Naive thymus-derived CD4-positive, alpha-beta T cell (primary cell): Measurements from ENCODE around the gene F10. TPM values are rescaled to one million over a fixed set of nuclear protein-coding genes. Genes with fewer than 3 reads are reported as not detected.

ENCODE experiments used
- ATAC-seq: fragments of 150-1000 bp; cut with Tn5 transposase; 2 replicates; pipeline ENCODE4 v1.10.0; 2021; ENCODE audit warnings: mild to moderate bottlenecking, moderate library complexity
- CTCF ChIA-PET: fragments of 350-600 bp; sonication (Branson Sonifier 250); formaldehyde crosslinking; loops from one replicate; lab custom pipeline; 2021; ENCODE audit warnings: antibody characterized with exemption; lab: Charles Lee
- POLR2A ChIA-PET: fragments of 350-600 bp; sonication (Branson Sonifier 250); formaldehyde crosslinking; loops from one replicate; lab custom pipeline; 2021; ENCODE audit warnings: antibody characterized with exemption, inconsistent platforms; lab: Charles Lee
- DNase-seq, 9 donors: peaks; one replicate each; pipeline versions ENCODE4 v3.0.0 to v3.0.0-alpha.2; 2020 to 2022; ENCODE audit warnings: mixed read lengths in 1 of 9
- H3K27ac ChIP-seq: one replicate; pipeline ENCODE4 v1.7.0; 2013; ENCODE audit warnings: mild to moderate bottlenecking, low read depth, low read length, moderate library complexity
- H3K27me3 ChIP-seq, 2 donors: one replicate each; pipeline ENCODE4 v1.7.0; 2013; ENCODE audit warnings: low read length in 2 of 2, mild to moderate bottlenecking in 2 of 2, moderate library complexity in 2 of 2; ENCODE audit not compliant: control insufficient read depth in 2 of 2, insufficient read depth in 2 of 2
- H3K36me3 ChIP-seq, 3 experiments: 1 replicate in 2 of 3; 2 replicates in 1 of 3; pipeline ENCODE4 v1.7.0; 2013; ENCODE audit warnings: low read length in 3 of 3, mild to moderate bottlenecking in 3 of 3, moderate library complexity in 1 of 3; ENCODE audit not compliant: insufficient read depth in 3 of 3, control insufficient read depth in 2 of 3
- H3K4me1 ChIP-seq, 2 donors: one replicate each; pipeline ENCODE4 v1.7.0; 2013; ENCODE audit warnings: low read length in 2 of 2, mild to moderate bottlenecking in 2 of 2, moderate library complexity in 1 of 2; ENCODE audit not compliant: control insufficient read depth in 2 of 2, insufficient read depth in 2 of 2
- H3K4me3 ChIP-seq: 2 replicates; pipeline ENCODE4 v1.7.0; 2013; ENCODE audit warnings: mild to moderate bottlenecking, low read length
- H3K9me3 ChIP-seq, 3 experiments: 1 replicate in 2 of 3; 2 replicates in 1 of 3; pipeline ENCODE4 v1.7.0; 2013; ENCODE audit warnings: low read length in 3 of 3; ENCODE audit not compliant: control insufficient read depth in 2 of 3
- H3K27ac Mint-ChIP-seq, 9 donors: one replicate each; pipeline ENCODE4 v1.8.0; 2020 to 2022; ENCODE audit warnings: mixed read lengths in 9 of 9, mild to moderate bottlenecking in 8 of 9, moderate library complexity in 5 of 9, inconsistent platforms in 2 of 9
- H3K27me3 Mint-ChIP-seq, 5 donors: one replicate each; pipeline ENCODE4 v1.8.0; 2021 to 2022; ENCODE audit warnings: mixed read lengths in 5 of 5, mild to moderate bottlenecking in 1 of 5
- H3K36me3 Mint-ChIP-seq, 5 donors: one replicate each; pipeline ENCODE4 v1.8.0; 2020 to 2022; ENCODE audit warnings: mixed read lengths in 5 of 5, mild to moderate bottlenecking in 3 of 5, inconsistent platforms in 1 of 5
- H3K4me1 Mint-ChIP-seq, 7 donors: one replicate each; pipeline ENCODE4 v1.8.0; 2020 to 2022; ENCODE audit warnings: mixed read lengths in 7 of 7, mild to moderate bottlenecking in 3 of 7, inconsistent platforms in 1 of 7
- H3K4me3 Mint-ChIP-seq, 10 donors: one replicate each; pipeline ENCODE4 v1.8.0; 2020 to 2022; ENCODE audit warnings: mild to moderate bottlenecking in 10 of 10, mixed read lengths in 10 of 10, moderate library complexity in 6 of 10, inconsistent platforms in 2 of 10
- H3K9me3 Mint-ChIP-seq, 11 donors: one replicate each; pipeline ENCODE4 v1.8.0; 2020 to 2022; ENCODE audit warnings: mixed read lengths in 11 of 11, mild to moderate bottlenecking in 4 of 11, inconsistent platforms in 1 of 11, moderate library complexity in 1 of 11
- intact Hi-C, 2 donors: fragments of 100-400 bp; cut with micrococcal nuclease; formaldehyde crosslinking; loops; one replicate each; pipeline ENCODE4 v1.15.1; 2023
- polyA plus RNA-seq, 2 donors: library from polyadenylated mRNA; unstranded; fragments of 300-500 nt; fragmentation: Illumina TruSeq; gene quantifications; one replicate each; pipeline ENCODE4 v1.2.3, GENCODE V29; 2021
- total RNA-seq, 6 experiments: library from RNA in 5 of 6; stranded (reverse) in 5 of 6; gene quantifications; 1 replicate in 5 of 6; 2 replicates in 1 of 6; pipeline ENCODE4 v1.2.3 and lab custom pipeline; 2021 to 2026

Gene F10
- total and polyA plus RNA-seq, 7 experiments from 2014 or later = not detected

DNA sequence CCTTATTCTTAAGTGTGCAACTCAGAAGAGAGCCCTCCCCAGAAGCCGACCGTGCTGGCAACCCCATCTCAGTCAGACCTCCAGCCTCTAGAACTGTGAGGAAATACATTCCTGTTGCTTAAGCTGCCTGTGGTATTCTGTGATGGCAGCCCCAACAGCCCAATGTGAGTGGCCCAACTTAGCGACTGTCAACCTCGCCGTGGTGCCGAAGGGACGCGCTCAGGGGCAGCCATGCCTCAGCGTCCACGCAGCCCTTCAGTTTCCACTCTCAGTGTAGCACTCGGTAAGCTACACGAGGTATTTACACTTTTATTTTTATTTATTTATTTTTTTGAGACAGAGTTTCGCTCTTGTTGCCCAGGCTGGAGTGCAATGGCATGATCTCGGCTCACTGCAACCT is 54.2 kb downstream of the F10 start:
- Mint-ChIP-seq H3K27me3 (no peaks in the 10 kb centered on the region), H3K4me1 (peaks cover 5 to 52% (median 9%) of the 10 kb centered on the region in 7 donors), H3K27ac (peak overlapping the region in 3 of 9 donors; percentile 88 to 94 (median 93)), H3K36me3 (peaks cover 8 to 59% (median 40%) of the 10 kb centered on the region in 5 donors), H3K4me3 (no peak overlapping the region), H3K9me3 (no peaks in the 10 kb centered on the region)
- CTCF ChIA-PET = no interaction called here
- no peak overlapping the region for H3K27ac ChIP-seq
- no peaks in the 10 kb centered on the region for H3K9me3 ChIP-seq
- H3K4me3 ChIP-seq = no peak overlapping the region
- no peaks in the 10 kb centered on the region for H3K27me3 ChIP-seq
- POLR2A ChIA-PET = interaction anchor here (1.1 kb wide), 1 partner anchor 14 kb away, joined by 4 read pairs; no protein-coding TSS in a partner anchor
- intact Hi-C loops = loop anchor here in 1 of 2 donors (2.0 kb wide), 1 partner anchor 32 kb away; the partner anchor contains the start of genes CUL4A and PCID2
- peaks cover 7 to 47% of the 10 kb centered on the region in 2 donors for H3K4me1 ChIP-seq
- peaks cover 7 to 72% (median 14%) of the 10 kb centered on the region in 3 experiments for H3K36me3 ChIP-seq
- ATAC-seq = no peak
- DNase-seq = no peak

DNA sequence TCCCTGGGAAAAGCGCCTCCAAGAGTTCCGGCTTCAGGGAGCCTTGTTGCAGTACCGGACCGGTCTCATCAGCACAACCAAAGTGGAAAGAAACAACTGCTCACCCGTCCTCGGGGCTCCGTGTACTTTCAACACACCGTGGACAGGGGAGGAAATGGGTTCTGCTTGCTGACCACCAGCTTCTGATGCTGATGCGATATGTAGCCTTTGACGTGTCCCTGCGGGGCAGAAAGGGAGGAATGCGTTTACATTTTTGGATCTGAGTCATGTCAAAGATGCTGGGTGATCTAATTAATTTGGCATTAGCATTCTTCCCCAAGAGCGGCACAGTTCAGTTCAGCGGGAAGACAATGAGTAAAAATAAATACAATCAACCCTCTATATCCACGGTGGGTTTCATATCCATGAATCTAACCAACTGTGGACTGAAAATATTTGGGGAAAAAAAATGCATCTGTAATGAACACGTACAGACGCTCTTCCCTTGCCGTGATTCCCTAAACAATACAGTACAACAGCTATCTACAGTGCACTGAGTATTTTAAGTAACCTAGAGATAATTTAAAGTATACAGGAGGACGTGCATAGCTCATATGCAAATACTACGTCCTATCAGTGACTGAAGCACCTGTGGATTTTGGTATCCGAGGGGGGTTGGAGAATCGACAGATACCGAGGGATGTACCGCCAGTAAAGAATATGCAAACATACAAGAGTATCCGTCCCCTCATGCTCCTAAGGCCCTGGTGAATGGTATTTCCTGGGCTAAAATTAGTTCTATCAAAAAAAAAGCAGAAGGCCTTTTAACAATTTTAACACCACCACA is 55.7 kb downstream of the F10 start:
- H3K36me3 Mint-ChIP-seq = peaks cover 9 to 68% (median 42%) of the 10 kb centered on the region in 5 donors
- intact Hi-C loops = no loop called here
- ChIA-PET CTCF (interaction anchor here (0.6 kb wide), 1 partner anchor 18 kb away, joined by 3 read pairs; no protein-coding TSS in a partner anchor), POLR2A (interaction anchor here (0.6 to 1.0 kb wide), 2 partner anchors 21 to 29 kb away, joined by 3 read pairs; no protein-coding TSS in a partner anchor)
- H3K4me1 ChIP-seq = peaks cover 7 to 54% of the 10 kb centered on the region in 2 donors
- no peak overlapping the region for H3K27ac ChIP-seq
- peaks cover 11 to 71% (median 14%) of the 10 kb centered on the region in 3 experiments for H3K36me3 ChIP-seq
- no peak for ATAC-seq
- no peaks in the 10 kb centered on the region for H3K27me3 Mint-ChIP-seq
- H3K4me3 ChIP-seq = no peak overlapping the region
- H3K27ac Mint-ChIP-seq = peak overlapping the region in 7 of 9 donors; percentile 20 to 53 (median 41)
- H3K9me3 ChIP-seq = no peaks in the 10 kb centered on the region
- H3K4me3 Mint-ChIP-seq = peak overlapping the region in 2 of 10 donors; percentile 42 to 43
- peaks cover 5 to 51% (median 9%) of the 10 kb centered on the region in 7 donors for H3K4me1 Mint-ChIP-seq
- DNase-seq = no peak
- H3K27me3 ChIP-seq = no peaks in the 10 kb centered on the region
- H3K9me3 Mint-ChIP-seq = no peaks in the 10 kb centered on the region

DNA sequence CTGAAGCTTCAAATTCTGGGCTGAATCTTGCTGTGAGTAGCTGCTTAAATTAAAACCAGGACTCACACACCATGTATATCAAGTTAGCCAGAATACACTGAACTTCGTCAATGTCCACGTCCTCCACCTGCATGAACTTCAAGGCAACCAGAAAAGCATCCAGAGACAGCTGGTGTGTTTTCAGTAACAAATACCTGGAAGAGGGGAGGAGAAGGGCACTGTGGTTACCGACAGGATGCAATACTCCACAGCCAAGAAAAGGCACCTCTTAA is 56.2 kb downstream of the F10 start:
- ChIA-PET CTCF (interaction anchor here (0.6 kb wide), 1 partner anchor 18 kb away, joined by 3 read pairs; no protein-coding TSS in a partner anchor), POLR2A (interaction anchor here (0.6 to 1.0 kb wide), 2 partner anchors 22 to 29 kb away, joined by 3 read pairs; no protein-coding TSS in a partner anchor)
- intact Hi-C loops = no loop called here

DNA sequence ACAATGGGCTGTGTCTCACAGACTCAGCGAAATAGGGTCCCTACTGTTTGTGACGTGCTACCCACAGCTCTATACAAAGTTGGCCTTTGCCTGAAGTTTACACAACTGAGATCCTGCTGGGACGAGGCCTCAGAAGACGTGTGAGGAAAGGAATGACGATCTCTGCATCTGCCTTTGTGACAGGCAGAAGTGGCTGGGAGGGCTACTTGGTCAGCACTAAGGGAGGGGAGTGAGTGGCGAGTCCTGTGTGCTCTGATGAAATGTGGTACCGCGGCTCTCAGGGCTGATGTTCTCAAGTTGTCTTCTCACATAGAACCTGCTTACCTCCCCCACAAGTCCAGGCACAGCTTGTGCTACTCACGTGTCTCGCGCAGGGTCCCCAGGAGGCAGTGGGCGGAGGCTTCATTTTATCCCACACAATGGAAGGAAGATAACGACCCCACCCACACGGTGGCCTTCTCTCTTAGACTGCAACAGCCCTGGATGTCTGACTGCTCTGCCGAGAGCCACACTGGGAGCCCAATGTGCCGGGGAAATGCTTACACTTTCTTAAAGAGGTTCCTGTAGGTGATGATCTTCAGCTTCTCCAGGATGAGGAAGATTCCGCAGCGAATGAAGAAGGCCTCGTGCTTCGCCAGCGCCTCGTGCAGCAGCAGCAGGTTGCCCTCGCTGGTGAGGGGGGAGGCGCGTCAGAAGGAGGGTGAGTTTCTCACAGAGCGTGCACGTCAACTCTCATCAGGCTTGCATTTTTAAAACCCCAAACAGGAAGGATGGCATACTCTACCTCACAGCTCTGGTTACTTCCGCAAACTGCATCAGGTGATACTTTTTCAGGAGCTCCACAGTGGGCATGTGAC is 57.0 kb downstream of the F10 start:
- POLR2A ChIA-PET = interaction anchor here (0.6 to 2.2 kb wide), 4 partner anchors 23 to 31 kb away, joined by 3 to 8 read pairs (median 3); partner anchors contain the start of genes CUL4A and PCID2

More for the DNA sequence above, 56.2 kb downstream of the F10 start:
- Mint-ChIP-seq H3K4me1 (peaks cover 5 to 56% (median 9%) of the 10 kb centered on the region in 7 donors), H3K9me3 (no peaks in the 10 kb centered on the region), H3K4me3 (peak overlapping the region in 1 of 10 donors; percentile 23), H3K27me3 (no peaks in the 10 kb centered on the region), H3K27ac (peak overlapping the region in 3 of 9 donors; percentile 4 to 53 (median 28)), H3K36me3 (peaks cover 12 to 72% (median 46%) of the 10 kb centered on the region in 5 donors)
- Histone ChIP-seq H3K27ac (no peak overlapping the region), H3K4me1 (peaks cover 7 to 59% of the 10 kb centered on the region in 2 donors), H3K9me3 (no peaks in the 10 kb centered on the region), H3K27me3 (no peaks in the 10 kb centered on the region), H3K36me3 (peaks cover 14 to 77% (median 16%) of the 10 kb centered on the region in 3 experiments), H3K4me3 (no peak overlapping the region)
- ATAC-seq (no peak), DNase-seq (no peak)

DNA sequence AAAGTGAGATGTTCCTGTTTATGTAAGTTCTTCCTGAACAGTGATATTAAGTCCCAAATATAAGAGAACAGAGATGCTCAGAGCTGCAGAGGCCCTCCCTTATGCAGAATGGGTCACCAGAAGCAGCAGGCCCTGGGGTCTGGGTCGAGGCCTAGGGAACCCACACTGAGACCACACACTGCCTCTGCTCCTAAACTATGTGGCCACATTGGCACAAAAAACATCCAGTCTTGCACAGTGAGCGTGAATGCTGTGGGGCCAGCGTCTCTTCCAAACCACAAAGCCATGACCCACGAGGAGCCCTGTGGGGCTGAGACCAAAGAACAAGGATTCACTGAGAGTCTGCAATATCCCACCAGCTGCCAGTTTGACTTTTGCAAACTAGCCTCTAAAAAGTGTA is 59.4 kb downstream of the F10 start:
- no peak overlapping the region for H3K27ac ChIP-seq
- peaks cover 14 to 63% (median 16%) of the 10 kb centered on the region in 3 experiments for H3K36me3 ChIP-seq

More for the DNA sequence above, 57.0 kb downstream of the F10 start:
- Histone ChIP-seq H3K4me1 (peaks cover 8 to 66% of the 10 kb centered on the region in 2 donors), H3K27ac (no peak overlapping the region), H3K4me3 (no peak overlapping the region), H3K9me3 (no peaks in the 10 kb centered on the region), H3K36me3 (peaks cover 14 to 80% (median 16%) of the 10 kb centered on the region in 3 experiments), H3K27me3 (no peaks in the 10 kb centered on the region)
- peaks cover 12 to 69% (median 46%) of the 10 kb centered on the region in 5 donors for H3K36me3 Mint-ChIP-seq
- H3K9me3 Mint-ChIP-seq = no peaks in the 10 kb centered on the region
- peak overlapping the region in 8 of 9 donors; percentile 41 to 90 (median 76) for H3K27ac Mint-ChIP-seq
- CTCF ChIA-PET = interaction anchor here (0.6 kb wide), 1 partner anchor 17 kb away, joined by 3 read pairs; no protein-coding TSS in a partner anchor
- peak overlapping the region in 3 of 10 donors; percentile 33 to 44 (median 33) for H3K4me3 Mint-ChIP-seq
- intact Hi-C loops = no loop called here
- no peaks in the 10 kb centered on the region for H3K27me3 Mint-ChIP-seq
- H3K4me1 Mint-ChIP-seq = peaks cover 5 to 57% (median 9%) of the 10 kb centered on the region in 7 donors
- DNase-seq (peak in 3 of 9 donors; percentile 17 to 53 (median 34)), ATAC-seq (peak; percentile 68)

More for the DNA sequence above, 59.4 kb downstream of the F10 start:
- H3K9me3 ChIP-seq = no peaks in the 10 kb centered on the region
- no peak overlapping the region for H3K4me3 ChIP-seq
- intact Hi-C loops = no loop called here
- H3K4me1 ChIP-seq = peaks cover 6 to 78% of the 10 kb centered on the region in 2 donors
- POLR2A ChIA-PET = interaction anchor here (0.8 kb wide), 1 partner anchor 26 kb away, joined by 3 read pairs; the partner anchor contains the start of gene PCID2
- H3K27me3 Mint-ChIP-seq = no peaks in the 10 kb centered on the region
- ATAC-seq = no peak
- H3K9me3 Mint-ChIP-seq = no peaks in the 10 kb centered on the region
- no peaks in the 10 kb centered on the region for H3K27me3 ChIP-seq
- H3K27ac Mint-ChIP-seq = peak overlapping the region in 4 of 9 donors; percentile 1 to 83 (median 46)
- H3K4me3 Mint-ChIP-seq = no peak overlapping the region
- DNase-seq = no peak
- CTCF ChIA-PET = no interaction called here
- H3K36me3 Mint-ChIP-seq = peaks cover 7 to 58% (median 38%) of the 10 kb centered on the region in 5 donors
- peaks cover 13 to 67% (median 14%) of the 10 kb centered on the region in 7 donors for H3K4me1 Mint-ChIP-seq
